ENCODE results near the gene DENND4A. TPM values are rescaled to one million over a fixed set of nuclear protein-coding genes. Genes with fewer than 3 reads are reported as not detected.

Gene DENND4A
- total RNA-seq, 4 donors from 2014 or later: 16.5 to 40.4 (median 24.5) TPM

DNA sequence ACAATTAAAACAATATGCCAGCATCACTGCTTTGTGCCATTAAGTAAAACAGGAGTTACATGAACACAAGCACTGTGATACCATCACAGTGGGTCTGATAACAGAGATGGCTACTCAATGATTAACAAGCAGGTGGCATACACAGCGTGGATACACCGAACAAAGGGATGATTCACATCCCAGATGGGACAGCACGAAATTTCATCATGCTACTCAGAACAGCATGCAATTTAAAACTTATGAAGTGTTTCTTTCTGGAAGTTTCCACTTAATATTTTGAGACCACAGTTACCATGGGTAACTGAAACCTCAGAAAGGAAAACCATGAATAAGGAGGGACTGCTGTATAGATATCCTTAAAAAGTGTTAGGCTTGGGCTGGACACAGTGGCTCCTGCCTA, 125.8 kb downstream of the DENND4A start:
- Histone ChIP-seq H3K27ac (no peak overlapping the region), H3K36me3 (peaks cover 0 to 46% (median 23%) of the 10 kb centered on the region in 4 donors), H3K4me3 (no peak overlapping the region), H3K27me3 (no peaks in the 10 kb centered on the region), H3K9me3 (no peaks in the 10 kb centered on the region), H3K4me1 (no peaks in the 10 kb centered on the region)
- TF ChIP-seq, protein P1, sequence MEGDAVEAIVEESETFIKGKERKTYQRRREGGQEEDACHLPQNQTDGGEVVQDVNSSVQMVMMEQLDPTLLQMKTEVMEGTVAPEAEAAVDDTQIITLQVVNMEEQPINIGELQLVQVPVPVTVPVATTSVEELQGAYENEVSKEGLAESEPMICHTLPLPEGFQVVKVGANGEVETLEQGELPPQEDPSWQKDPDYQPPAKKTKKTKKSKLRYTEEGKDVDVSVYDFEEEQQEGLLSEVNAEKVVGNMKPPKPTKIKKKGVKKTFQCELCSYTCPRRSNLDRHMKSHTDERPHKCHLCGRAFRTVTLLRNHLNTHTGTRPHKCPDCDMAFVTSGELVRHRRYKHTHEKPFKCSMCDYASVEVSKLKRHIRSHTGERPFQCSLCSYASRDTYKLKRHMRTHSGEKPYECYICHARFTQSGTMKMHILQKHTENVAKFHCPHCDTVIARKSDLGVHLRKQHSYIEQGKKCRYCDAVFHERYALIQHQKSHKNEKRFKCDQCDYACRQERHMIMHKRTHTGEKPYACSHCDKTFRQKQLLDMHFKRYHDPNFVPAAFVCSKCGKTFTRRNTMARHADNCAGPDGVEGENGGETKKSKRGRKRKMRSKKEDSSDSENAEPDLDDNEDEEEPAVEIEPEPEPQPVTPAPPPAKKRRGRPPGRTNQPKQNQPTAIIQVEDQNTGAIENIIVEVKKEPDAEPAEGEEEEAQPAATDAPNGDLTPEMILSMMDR (IDR thresholded peaks at IDR 0.05): no peak
- TF ChIP-seq POLR2A (IDR thresholded peaks at IDR 0.05) (no peak), EP300 (IDR thresholded peaks at IDR 0.05; ENCODE audit: low read depth) (no peak), POLR2AphosphoS5 (IDR thresholded peaks at IDR 0.05) (no peak)
- WGBS, 2 donors (ENCODE audit: low coverage in 1 of 2): 80 to 100% methylated on average over 3 of the region's 3 CpGs
- no peak for DNase-seq
- intact Hi-C loops (cut with DNase I; ENCODE audit: low total_unique reads) (no loop called here), in situ Hi-C loops (cut with MboI; ENCODE audit: low pct_ligation_motif_present in 1 of 4, low pct_unique_long_range_greater_than_20kb in 1 of 4, low sequenced_read_pairs in 3 of 4) (no loop called here)

GRCh38 chr15:65663521-65663920, 128.6 kb downstream of the DENND4A start:
- peaks cover 0 to 44% (median 18%) of the 10 kb centered on the region in 4 donors for H3K36me3 ChIP-seq
- WGBS, 2 donors (ENCODE audit: low coverage in 1 of 2): 89 to 92% methylated on average over 2 to 3 of the region's 3 CpGs
- in situ Hi-C loops (cut with MboI; ENCODE audit: low pct_ligation_motif_present in 1 of 4, low pct_unique_long_range_greater_than_20kb in 1 of 4, low sequenced_read_pairs in 3 of 4): no loop called here
- H3K27ac ChIP-seq: no peak overlapping the region
- no peak for DNase-seq
- TF ChIP-seq POLR2AphosphoS5 (IDR thresholded peaks at IDR 0.05) (no peak), POLR2A (IDR thresholded peaks at IDR 0.05) (no peak), EP300 (IDR thresholded peaks at IDR 0.05; ENCODE audit: low read depth) (no peak)
- TF ChIP-seq, protein P1 (IDR thresholded peaks at IDR 0.05): no peak
- no peaks in the 10 kb centered on the region for H3K27me3 ChIP-seq
- intact Hi-C loops (cut with DNase I; ENCODE audit: low total_unique reads): no loop called here
- H3K9me3 ChIP-seq: no peaks in the 10 kb centered on the region
- H3K4me3 ChIP-seq: no peak overlapping the region
- H3K4me1 ChIP-seq: no peaks in the 10 kb centered on the region

DNA sequence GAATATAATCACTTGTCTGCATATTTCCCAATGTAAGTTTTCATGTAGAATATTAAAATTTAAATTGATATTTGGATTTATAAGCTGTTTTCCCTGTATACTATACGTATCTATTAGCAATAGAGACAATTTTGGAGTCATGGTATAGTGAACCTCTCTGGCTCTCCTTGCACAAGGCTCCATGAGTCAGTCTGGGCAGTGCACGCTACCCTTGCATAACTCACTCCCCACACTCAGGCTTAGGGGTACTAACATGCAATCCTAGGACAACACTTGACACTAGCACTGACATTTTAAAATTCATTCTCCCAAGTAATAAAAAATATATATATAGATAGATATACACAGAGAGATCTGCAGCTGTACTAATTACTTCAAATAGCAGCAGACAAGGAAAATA, 131.2 kb downstream of the DENND4A start:
- intact Hi-C loops (cut with DNase I; ENCODE audit: low total_unique reads): no loop called here
- no peak overlapping the region for H3K4me3 ChIP-seq
- H3K4me1 ChIP-seq: no peaks in the 10 kb centered on the region
- 90% methylated on average over 1 to 2 of the region's 2 CpGs for WGBS, 2 donors (ENCODE audit: low coverage in 1 of 2)
- no peak overlapping the region for H3K27ac ChIP-seq
- peaks cover 0 to 45% (median 8%) of the 10 kb centered on the region in 4 donors for H3K36me3 ChIP-seq
- in situ Hi-C loops (cut with MboI; ENCODE audit: low pct_ligation_motif_present in 1 of 4, low pct_unique_long_range_greater_than_20kb in 1 of 4, low sequenced_read_pairs in 3 of 4): no loop called here
- H3K9me3 ChIP-seq: no peaks in the 10 kb centered on the region
- no peaks in the 10 kb centered on the region for H3K27me3 ChIP-seq
- TF ChIP-seq POLR2AphosphoS5 (IDR thresholded peaks at IDR 0.05): no peak
- TF ChIP-seq EP300 (IDR thresholded peaks at IDR 0.05; ENCODE audit: low read depth): no peak
- TF ChIP-seq POLR2A (IDR thresholded peaks at IDR 0.05): no peak
- TF ChIP-seq, protein P1 (IDR thresholded peaks at IDR 0.05): no peak
- no peak for DNase-seq

DNA sequence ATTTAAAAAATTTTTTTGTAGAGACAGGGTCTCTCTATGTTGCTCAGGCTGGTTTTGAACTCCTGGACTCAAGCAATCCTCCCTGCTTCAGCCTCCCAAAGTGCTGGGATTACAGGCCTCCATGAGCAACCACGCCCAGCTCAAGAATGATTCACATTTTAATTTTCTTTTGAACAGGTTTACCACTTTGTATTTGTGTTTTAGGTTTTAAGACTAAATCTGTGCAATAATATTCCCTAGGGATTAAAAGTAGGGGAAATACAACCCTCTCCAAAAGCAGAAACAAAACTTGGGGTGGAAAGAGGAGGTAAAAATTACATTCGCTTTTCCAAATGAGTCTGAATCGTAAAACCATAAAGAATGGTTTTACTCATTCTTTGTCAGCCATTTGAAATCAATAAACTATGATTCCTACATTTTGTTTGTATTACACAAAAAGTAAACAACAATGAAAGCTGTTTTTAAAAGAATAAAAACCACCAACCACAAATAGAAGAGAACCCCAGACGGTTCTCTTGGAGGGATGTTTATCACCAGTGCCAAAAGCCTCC, 132.5 kb downstream of the DENND4A start:
- intact Hi-C loops (cut with DNase I; ENCODE audit: low total_unique reads): no loop called here
- H3K27me3 ChIP-seq: no peaks in the 10 kb centered on the region
- DNase-seq: no peak
- no peaks in the 10 kb centered on the region for H3K9me3 ChIP-seq
- no peaks in the 10 kb centered on the region for H3K4me1 ChIP-seq
- TF ChIP-seq POLR2AphosphoS5 (IDR thresholded peaks at IDR 0.05) (no peak), POLR2A (IDR thresholded peaks at IDR 0.05) (no peak)
- H3K4me3 ChIP-seq: no peak overlapping the region
- H3K27ac ChIP-seq: no peak overlapping the region
- H3K36me3 ChIP-seq: peaks cover 0 to 53% (median 2%) of the 10 kb centered on the region in 4 donors
- 53 to 62% methylated on average over 4 of the region's 4 CpGs for WGBS, 2 donors (ENCODE audit: low coverage in 1 of 2)
- in situ Hi-C loops (cut with MboI; ENCODE audit: low pct_ligation_motif_present in 1 of 4, low pct_unique_long_range_greater_than_20kb in 1 of 4, low sequenced_read_pairs in 3 of 4): no loop called here

- Histone ChIP-seq H3K36me3 (peaks cover 0 to 29% (median 1%) of the 10 kb centered on the region in 4 donors), H3K4me1 (no peaks in the 10 kb centered on the region), H3K4me3 (no peak overlapping the region), H3K27ac (no peak overlapping the region), H3K9me3 (no peaks in the 10 kb centered on the region), H3K27me3 (no peaks in the 10 kb centered on the region)
- TF ChIP-seq POLR2AphosphoS5 (IDR thresholded peaks at IDR 0.05): no peak
- TF ChIP-seq EP300 (IDR thresholded peaks at IDR 0.05; ENCODE audit: low read depth): no peak
- TF ChIP-seq, protein P1 (IDR thresholded peaks at IDR 0.05): no peak
- TF ChIP-seq POLR2A (IDR thresholded peaks at IDR 0.05): no peak
- WGBS, 2 donors (ENCODE audit: low coverage in 1 of 2): 87 to 89% methylated on average over 4 of the region's 4 CpGs
- no peak for DNase-seq
- in situ Hi-C loops (cut with MboI; ENCODE audit: low pct_ligation_motif_present in 1 of 4, low pct_unique_long_range_greater_than_20kb in 1 of 4, low sequenced_read_pairs in 3 of 4) (no loop called here), intact Hi-C loops (cut with DNase I; ENCODE audit: low total_unique reads) (no loop called here)
Observed at GRCh38 chr15:65655457-65655856, 136.6 kb downstream of the DENND4A start.

Measured in transverse colon (tissue), 4 donors.